SH-SY5Y (cell line): ENCODE results near the gene PPP1R27.

Experiments
- GATA2 ChIP-seq: IDR thresholded peaks from 2 replicates; pipeline ENCODE4 v1.6.1; 2011; ENCODE audit warnings: mild to moderate bottlenecking, low read depth, low read length
- GATA3 ChIP-seq: IDR thresholded peaks from 2 replicates; pipeline ENCODE4 v1.6.1; 2011; ENCODE audit warnings: low read depth, mild to moderate bottlenecking, low read length, moderate library complexity

GRCh38 chr17:81817758-81818147 lies 17.1 kb downstream of the PPP1R27 start:
- TF ChIP-seq GATA2 (no peak), GATA3 (no peak)
